Activated T-cell treated with anti-CD3 and anti-CD28 coated beads, Interleukin-2, amount 50 U/mL, for 72 hours (primary cell): ENCODE data around the gene SCGB1C2. TPM values are rescaled to one million over a fixed set of nuclear protein-coding genes. Genes with fewer than 3 reads are reported as not detected.
A peak's percentile ranks its signal among the peaks of the same experiment; 100 is the strongest.

Experiments used
- ATAC-seq, 2 donors: fragments of 150-1000 bp; cut with Tn5 transposase; replicated peaks in 1 of 2; 2 replicates each; pipeline ENCODE4 v1.10.0; 2021; ENCODE audit warnings: moderate library complexity in 2 of 2, mild to moderate bottlenecking in 1 of 2
- DNase-seq, 2 donors: peaks; one replicate each; pipeline ENCODE4 v3.0.0; 2021 to 2022; ENCODE audit warnings: mixed read lengths in 1 of 2
- H3K27ac Mint-ChIP-seq: one replicate; pipeline ENCODE4 v1.8.0; 2022; ENCODE audit warnings: mild to moderate bottlenecking, moderate library complexity, mixed read lengths
- H3K27me3 Mint-ChIP-seq: one replicate; pipeline ENCODE4 v1.8.0; 2022; ENCODE audit warnings: low read depth, mixed read lengths
- H3K36me3 Mint-ChIP-seq, 2 donors: one replicate each; pipeline ENCODE4 v1.8.0; 2022; ENCODE audit warnings: mixed read lengths in 2 of 2, mild to moderate bottlenecking in 1 of 2; ENCODE audit not compliant: insufficient read depth in 2 of 2
- H3K4me1 Mint-ChIP-seq: one replicate; pipeline ENCODE4 v1.8.0; 2022; ENCODE audit warnings: low read depth, mixed read lengths
- H3K4me3 Mint-ChIP-seq, 2 donors: one replicate each; pipeline ENCODE4 v1.8.0; 2022; ENCODE audit warnings: mild to moderate bottlenecking in 2 of 2, mixed read lengths in 2 of 2, moderate library complexity in 2 of 2
- H3K9me3 Mint-ChIP-seq, 2 donors: one replicate each; pipeline ENCODE4 v1.8.0; 2022; ENCODE audit warnings: mixed read lengths in 2 of 2
- total RNA-seq, 2 donors: library from RNA; stranded (reverse); gene quantifications; one replicate each; pipeline ENCODE4 v1.2.3, GENCODE V29; 2022

SCGB1C2 gene
- total RNA-seq, 2 donors from 2014 or later, result not detected

- Mint-ChIP-seq H3K9me3 (no peaks in the 10 kb centered on the region), H3K27ac (no peak overlapping the region), H3K27me3 (peaks cover 6% of the 10 kb centered on the region), H3K4me1 (no peaks in the 10 kb centered on the region), H3K4me3 (no peak overlapping the region), H3K36me3 (no peaks in the 10 kb centered on the region)
- ATAC-seq, result no peak
- no peak for DNase-seq
These were observed 7.7 kb downstream of the SCGB1C2 start for GRCh38 chr17:144936-145670.

- no peak for DNase-seq
- H3K36me3 Mint-ChIP-seq, result no peaks in the 10 kb centered on the region
- no peak overlapping the region for H3K27ac Mint-ChIP-seq
- no peaks in the 10 kb centered on the region for H3K9me3 Mint-ChIP-seq
- peaks cover 6% of the 10 kb centered on the region for H3K27me3 Mint-ChIP-seq
- ATAC-seq, result no peak
- no peak overlapping the region for H3K4me3 Mint-ChIP-seq
- H3K4me1 Mint-ChIP-seq, result no peaks in the 10 kb centered on the region
These were observed 8.5 kb downstream of the SCGB1C2 start for GRCh38 chr17:145671-146541.

GRCh38 chr17:146546-146945 is 9.2 kb downstream of the SCGB1C2 start:
- H3K4me1 Mint-ChIP-seq, result no peaks in the 10 kb centered on the region
- peaks cover 6% of the 10 kb centered on the region for H3K27me3 Mint-ChIP-seq
- no peak for ATAC-seq
- no peak overlapping the region for H3K4me3 Mint-ChIP-seq
- H3K9me3 Mint-ChIP-seq, result no peaks in the 10 kb centered on the region
- H3K27ac Mint-ChIP-seq, result no peak overlapping the region
- DNase-seq, result no peak
- H3K36me3 Mint-ChIP-seq, result no peaks in the 10 kb centered on the region

GRCh38 chr17:146983-147761 is 9.8 kb downstream of the SCGB1C2 start:
- Mint-ChIP-seq H3K4me1 (no peaks in the 10 kb centered on the region), H3K4me3 (no peak overlapping the region), H3K9me3 (no peaks in the 10 kb centered on the region), H3K27ac (no peak overlapping the region), H3K27me3 (peaks cover 6% of the 10 kb centered on the region), H3K36me3 (no peaks in the 10 kb centered on the region)
- peak in 1 of 2 donors; percentile 0 for DNase-seq
- no peak for ATAC-seq

- Mint-ChIP-seq H3K36me3 (no peaks in the 10 kb centered on the region), H3K27me3 (peaks cover 6% of the 10 kb centered on the region), H3K4me1 (no peaks in the 10 kb centered on the region), H3K27ac (no peak overlapping the region), H3K9me3 (no peaks in the 10 kb centered on the region), H3K4me3 (no peak overlapping the region)
- ATAC-seq (no peak), DNase-seq (peak in 1 of 2 donors; percentile 0)
These were observed 10.7 kb downstream of the SCGB1C2 start for GRCh38 chr17:147796-148740.

- H3K9me3 Mint-ChIP-seq, result no peaks in the 10 kb centered on the region
- no peak for DNase-seq
- no peaks in the 10 kb centered on the region for H3K36me3 Mint-ChIP-seq
- H3K27me3 Mint-ChIP-seq, result no peaks in the 10 kb centered on the region
- no peak for ATAC-seq
- no peak overlapping the region for H3K4me3 Mint-ChIP-seq
- H3K27ac Mint-ChIP-seq, result no peak overlapping the region
- no peaks in the 10 kb centered on the region for H3K4me1 Mint-ChIP-seq
These were observed 11.4 kb downstream of the SCGB1C2 start for GRCh38 chr17:148757-149156.

- H3K27me3 Mint-ChIP-seq, result no peaks in the 10 kb centered on the region
- H3K36me3 Mint-ChIP-seq, result no peaks in the 10 kb centered on the region
- DNase-seq (no peak), ATAC-seq (no peak)
- H3K4me3 Mint-ChIP-seq, result no peak overlapping the region
- no peaks in the 10 kb centered on the region for H3K9me3 Mint-ChIP-seq
- H3K27ac Mint-ChIP-seq, result no peak overlapping the region
- no peaks in the 10 kb centered on the region for H3K4me1 Mint-ChIP-seq
These were observed 11.9 kb downstream of the SCGB1C2 start for GRCh38 chr17:149231-149630.

GRCh38 chr17:149897-150584 is 12.7 kb downstream of the SCGB1C2 start:
- no peaks in the 10 kb centered on the region for H3K36me3 Mint-ChIP-seq
- no peaks in the 10 kb centered on the region for H3K27me3 Mint-ChIP-seq
- H3K4me3 Mint-ChIP-seq, result no peak overlapping the region
- no peak overlapping the region for H3K27ac Mint-ChIP-seq
- DNase-seq (no peak), ATAC-seq (no peak)
- no peaks in the 10 kb centered on the region for H3K9me3 Mint-ChIP-seq
- no peaks in the 10 kb centered on the region for H3K4me1 Mint-ChIP-seq

GRCh38 chr17:151004-151403 is 13.6 kb downstream of the SCGB1C2 start:
- H3K27ac Mint-ChIP-seq, result no peak overlapping the region
- ATAC-seq, result no peak
- H3K4me3 Mint-ChIP-seq, result no peak overlapping the region
- no peaks in the 10 kb centered on the region for H3K9me3 Mint-ChIP-seq
- no peak for DNase-seq
- no peaks in the 10 kb centered on the region for H3K36me3 Mint-ChIP-seq
- no peaks in the 10 kb centered on the region for H3K4me1 Mint-ChIP-seq
- H3K27me3 Mint-ChIP-seq, result no peaks in the 10 kb centered on the region

GRCh38 chr17:151886-152859 is 14.8 kb downstream of the SCGB1C2 start:
- H3K27me3 Mint-ChIP-seq, result no peaks in the 10 kb centered on the region
- H3K9me3 Mint-ChIP-seq, result no peaks in the 10 kb centered on the region
- H3K27ac Mint-ChIP-seq, result no peak overlapping the region
- H3K4me1 Mint-ChIP-seq, result no peaks in the 10 kb centered on the region
- H3K36me3 Mint-ChIP-seq, result no peaks in the 10 kb centered on the region
- no peak for ATAC-seq
- no peak for DNase-seq
- H3K4me3 Mint-ChIP-seq, result no peak overlapping the region

- H3K36me3 Mint-ChIP-seq, result no peaks in the 10 kb centered on the region
- H3K9me3 Mint-ChIP-seq, result no peaks in the 10 kb centered on the region
- DNase-seq, result no peak
- ATAC-seq, result no peak
- H3K4me3 Mint-ChIP-seq, result no peak overlapping the region
- no peak overlapping the region for H3K27ac Mint-ChIP-seq
- no peaks in the 10 kb centered on the region for H3K4me1 Mint-ChIP-seq
- H3K27me3 Mint-ChIP-seq, result no peaks in the 10 kb centered on the region
These were observed 15.6 kb downstream of the SCGB1C2 start for GRCh38 chr17:152860-153420.
